GM10266 (cell line): ENCODE data around the gene SLC17A1.

Experiments
- DNase-seq: peaks from one replicate; pipeline ENCODE4 v3.0.0; 2012; ENCODE audit errors: extremely low spot score
- TF ChIP-seq, protein P1 (sequence below): IDR thresholded peaks from 2 replicates; pipeline ENCODE4 v1.5.1; 2012; ENCODE audit warnings: mild to moderate bottlenecking, low read depth; ENCODE audit not compliant: control insufficient read depth, insufficient read depth; ENCODE audit errors: missing control alignments

The SLC17A1 gene

DNA sequence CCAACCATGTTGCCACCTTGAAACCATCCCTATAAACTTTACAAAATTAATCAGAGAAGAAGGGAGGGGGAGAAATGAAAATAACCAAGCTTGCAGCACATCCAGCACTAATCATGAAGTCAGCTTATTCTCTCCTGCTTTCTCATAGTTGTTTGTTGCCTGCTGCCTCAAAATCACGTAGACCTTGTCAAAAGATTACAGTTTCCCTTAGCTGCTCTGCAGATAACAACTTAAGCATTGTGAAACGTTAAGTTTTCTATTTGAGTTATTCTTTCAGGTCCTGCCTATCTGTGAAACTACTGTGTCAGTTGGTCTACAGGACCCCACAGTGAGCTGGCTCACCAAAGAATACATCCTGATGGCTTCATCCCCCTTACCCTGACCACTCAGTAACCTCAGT lies 44.4 kb downstream of the SLC17A1 start:
- TF ChIP-seq, protein P1, sequence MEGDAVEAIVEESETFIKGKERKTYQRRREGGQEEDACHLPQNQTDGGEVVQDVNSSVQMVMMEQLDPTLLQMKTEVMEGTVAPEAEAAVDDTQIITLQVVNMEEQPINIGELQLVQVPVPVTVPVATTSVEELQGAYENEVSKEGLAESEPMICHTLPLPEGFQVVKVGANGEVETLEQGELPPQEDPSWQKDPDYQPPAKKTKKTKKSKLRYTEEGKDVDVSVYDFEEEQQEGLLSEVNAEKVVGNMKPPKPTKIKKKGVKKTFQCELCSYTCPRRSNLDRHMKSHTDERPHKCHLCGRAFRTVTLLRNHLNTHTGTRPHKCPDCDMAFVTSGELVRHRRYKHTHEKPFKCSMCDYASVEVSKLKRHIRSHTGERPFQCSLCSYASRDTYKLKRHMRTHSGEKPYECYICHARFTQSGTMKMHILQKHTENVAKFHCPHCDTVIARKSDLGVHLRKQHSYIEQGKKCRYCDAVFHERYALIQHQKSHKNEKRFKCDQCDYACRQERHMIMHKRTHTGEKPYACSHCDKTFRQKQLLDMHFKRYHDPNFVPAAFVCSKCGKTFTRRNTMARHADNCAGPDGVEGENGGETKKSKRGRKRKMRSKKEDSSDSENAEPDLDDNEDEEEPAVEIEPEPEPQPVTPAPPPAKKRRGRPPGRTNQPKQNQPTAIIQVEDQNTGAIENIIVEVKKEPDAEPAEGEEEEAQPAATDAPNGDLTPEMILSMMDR: no peak

DNA sequence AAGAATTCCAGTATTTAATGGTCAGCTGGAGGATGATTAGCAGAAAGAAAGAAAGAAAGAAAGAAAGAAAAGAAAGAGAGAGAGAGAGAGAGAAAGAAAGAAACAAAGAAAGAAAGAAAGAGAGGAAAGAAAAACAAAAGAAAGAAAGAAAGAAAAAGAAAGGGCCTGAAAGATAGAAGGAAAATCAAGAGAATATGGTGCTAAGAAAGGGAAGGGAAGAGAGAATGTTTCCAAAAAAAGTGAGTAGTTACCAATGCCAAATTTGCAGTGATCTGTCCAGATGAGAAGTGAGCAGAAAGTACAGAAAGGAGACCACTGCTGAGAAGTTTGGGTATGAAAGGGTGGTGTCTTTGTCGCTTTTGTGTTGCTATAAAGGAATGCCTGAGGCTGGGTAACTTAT lies 50.7 kb downstream of the SLC17A1 start:
- TF ChIP-seq, protein P1: no peak
- DNase-seq: no peak

More for the DNA sequence above, 44.4 kb downstream of the SLC17A1 start:
- DNase-seq: no peak

DNA sequence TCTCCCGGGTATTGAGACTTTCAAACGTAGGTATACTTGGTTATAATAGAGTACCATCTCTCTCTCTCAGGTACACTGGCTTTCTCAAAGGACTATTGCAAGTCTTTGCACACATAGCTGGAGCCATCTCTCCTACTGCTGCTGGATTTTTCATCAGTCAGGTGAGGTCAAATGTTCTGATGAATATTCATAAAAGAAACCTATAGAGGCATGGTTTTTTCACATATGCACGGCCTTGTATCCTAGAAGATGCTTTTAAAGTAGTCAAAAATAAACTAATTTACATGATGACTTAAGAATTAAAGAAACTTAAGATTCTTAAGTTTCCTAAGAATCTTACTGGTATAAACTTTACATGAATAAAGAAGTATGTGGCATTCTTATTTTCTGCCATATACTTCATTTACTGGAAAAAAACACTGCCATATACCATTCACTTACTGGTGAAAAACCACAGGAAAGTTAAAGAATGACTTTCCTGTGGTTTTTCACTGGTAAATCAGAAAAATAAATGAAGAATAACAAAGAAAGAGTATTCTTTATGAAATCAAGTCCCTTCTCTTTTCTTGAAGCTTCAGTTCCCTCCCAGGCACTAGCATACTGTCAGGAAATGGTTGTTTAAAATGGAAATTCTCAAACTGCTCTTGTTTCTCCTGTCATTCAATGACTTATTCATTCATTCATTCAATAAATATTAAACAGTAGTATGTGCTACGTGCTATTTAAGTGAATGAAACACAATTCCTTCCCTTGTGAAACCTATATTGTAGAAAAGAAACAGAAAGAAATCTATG lies 53.8 kb downstream of the SLC17A1 start:
- TF ChIP-seq, protein P1: no peak
- no peak for DNase-seq

- TF ChIP-seq, protein P1: no peak
- no peak for DNase-seq
Measured at GRCh38 chr6:25777031-25777430, 54.8 kb downstream of the SLC17A1 start.

GRCh38 chr6:25774120-25774715 lies 57.6 kb downstream of the SLC17A1 start:
- no peak for DNase-seq
- TF ChIP-seq, protein P1: no peak

DNA sequence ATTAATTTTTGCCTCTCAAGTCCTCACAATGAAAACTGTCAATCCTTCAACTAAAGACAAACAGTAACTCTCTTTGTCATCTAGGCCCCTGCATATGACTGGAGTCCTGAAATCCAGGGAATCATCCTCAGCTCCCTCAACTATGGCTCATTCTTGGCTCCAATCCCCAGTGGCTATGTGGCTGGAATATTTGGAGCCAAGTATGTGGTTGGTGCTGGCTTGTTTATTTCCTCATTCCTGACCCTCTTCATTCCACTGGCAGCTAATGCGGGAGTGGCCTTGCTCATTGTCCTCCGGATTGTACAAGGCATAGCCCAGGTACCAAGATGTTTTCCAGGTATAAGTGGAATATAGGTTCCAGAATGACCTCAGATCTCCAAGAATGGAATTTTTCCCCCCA lies 61.9 kb downstream of the SLC17A1 start:
- TF ChIP-seq, protein P1: no peak
- DNase-seq: no peak

DNA sequence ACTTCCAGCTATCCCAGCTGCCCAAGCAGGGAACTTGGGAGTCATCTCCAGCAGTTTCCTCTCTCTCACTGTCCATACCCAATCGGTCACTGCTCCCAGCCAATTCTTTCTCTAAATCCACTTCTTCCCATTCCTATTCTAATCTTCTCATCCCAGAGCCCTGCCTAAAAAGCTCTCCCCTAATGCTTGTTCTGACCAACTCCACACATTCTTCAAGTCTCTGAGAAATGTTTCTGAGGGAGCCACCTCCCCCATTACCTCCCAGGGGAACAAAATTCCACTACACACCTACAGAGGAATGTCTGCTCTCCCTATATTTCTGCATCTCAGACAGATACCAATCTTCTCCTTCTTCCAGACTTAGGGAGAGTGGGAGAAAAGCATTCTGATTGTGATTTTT lies 63.3 kb downstream of the SLC17A1 start:
- DNase-seq: no peak
- TF ChIP-seq, protein P1: no peak
